GM19328 (cell line): ENCODE data around the gene SND1.
A peak's percentile ranks its signal among the peaks of the same experiment; 100 is the strongest.
"Not testable (repeated sequence)": the region's sequence is repeated elsewhere in the genome, so short reads cannot be mapped to it uniquely, and the experiment has no call there.

Experiments used
- ATAC-seq: cut with Tn5 transposase; IDR thresholded peaks from one replicate; pipeline ENCODE4 v1.9.1; 2021; ENCODE audit warnings: mild to moderate bottlenecking, moderate library complexity; ENCODE audit not compliant: unreplicated experiment

SND1 gene

DNA sequence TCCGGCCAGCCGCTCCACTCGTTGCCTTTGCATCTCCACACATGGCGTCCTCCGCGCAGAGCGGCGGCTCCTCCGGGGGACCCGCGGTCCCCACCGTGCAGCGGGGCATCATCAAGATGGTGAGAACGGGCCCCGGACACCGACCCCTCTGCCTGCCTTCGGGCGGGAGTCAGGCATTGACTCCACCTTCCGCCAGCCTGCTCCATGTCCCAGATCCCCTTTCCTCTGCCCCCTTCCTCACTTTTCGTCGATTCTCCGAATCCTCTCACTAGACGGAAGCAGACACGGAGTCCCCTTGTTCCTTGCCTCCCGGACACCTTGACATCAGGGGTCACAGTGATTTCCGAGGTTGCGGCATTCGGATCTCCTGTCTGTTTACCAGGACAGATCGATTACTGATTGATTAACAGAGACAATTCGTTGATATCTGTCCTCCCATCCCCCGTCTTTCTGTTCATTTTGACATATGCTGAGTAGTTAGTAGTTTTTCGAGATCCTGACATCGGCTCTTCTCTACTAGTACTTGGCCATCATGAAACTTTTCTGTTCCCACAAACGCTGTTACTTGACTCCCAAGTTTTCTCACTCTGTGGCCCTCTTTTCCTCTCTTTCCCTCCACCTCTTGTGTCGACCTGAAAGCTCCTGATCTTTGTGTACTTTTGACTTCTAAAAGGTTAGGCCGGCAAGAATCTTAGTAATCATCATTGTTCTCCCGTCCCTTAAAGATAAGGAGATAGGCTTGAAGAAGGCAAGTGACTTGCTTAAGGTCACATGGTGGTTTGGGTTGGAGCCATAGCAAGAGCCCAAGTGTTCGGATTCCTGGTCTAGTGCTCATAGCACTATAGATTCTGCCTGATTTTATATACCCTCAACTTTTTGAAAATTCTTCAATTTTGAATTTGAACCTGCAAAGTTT is 597 bp downstream of the SND1 start:
- peak; percentile 14 for ATAC-seq

DNA sequence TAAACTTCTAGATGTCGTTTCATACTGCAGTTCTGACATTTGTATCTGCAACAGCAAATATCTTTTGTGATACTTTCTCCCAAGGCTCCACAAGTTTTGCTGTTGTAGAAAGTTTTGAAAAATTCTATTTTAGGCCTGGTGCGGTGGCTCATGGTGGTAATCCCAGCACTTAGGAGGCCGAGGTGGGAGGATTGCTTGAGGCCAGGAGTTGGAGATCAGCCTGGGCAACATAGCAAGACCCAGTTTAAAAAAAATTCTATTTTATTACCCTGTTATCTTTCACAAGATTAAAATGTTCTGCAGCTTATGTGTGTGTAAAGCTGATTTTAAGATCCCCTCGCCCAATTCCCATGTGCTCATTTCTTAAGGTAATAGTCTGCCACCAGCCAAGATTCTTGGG is 1.4 kb downstream of the SND1 start:
- no peak for ATAC-seq

GRCh38 chr7:127654404-127655394 is 2.7 kb downstream of the SND1 start:
- ATAC-seq = no peak

DNA sequence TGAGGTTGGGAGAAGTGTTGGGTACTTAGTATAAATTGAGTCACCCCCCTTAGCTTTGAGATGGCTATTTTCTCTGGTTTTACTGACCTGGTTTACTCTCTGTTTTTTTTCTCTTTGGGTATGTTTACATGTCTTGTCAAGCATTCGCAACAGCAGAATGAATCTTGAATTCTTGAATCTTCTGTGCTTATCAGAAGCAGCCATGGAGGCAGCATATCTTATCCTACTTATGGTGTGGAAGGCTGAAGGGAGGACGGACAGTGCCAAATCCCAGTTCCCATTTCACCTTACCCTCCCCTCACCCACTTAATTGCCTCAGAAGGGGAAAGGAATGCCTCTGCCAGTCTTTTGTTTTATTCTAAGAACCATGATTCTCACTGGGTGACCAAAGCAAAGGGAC is 3.7 kb downstream of the SND1 start:
- no peak for ATAC-seq

DNA sequence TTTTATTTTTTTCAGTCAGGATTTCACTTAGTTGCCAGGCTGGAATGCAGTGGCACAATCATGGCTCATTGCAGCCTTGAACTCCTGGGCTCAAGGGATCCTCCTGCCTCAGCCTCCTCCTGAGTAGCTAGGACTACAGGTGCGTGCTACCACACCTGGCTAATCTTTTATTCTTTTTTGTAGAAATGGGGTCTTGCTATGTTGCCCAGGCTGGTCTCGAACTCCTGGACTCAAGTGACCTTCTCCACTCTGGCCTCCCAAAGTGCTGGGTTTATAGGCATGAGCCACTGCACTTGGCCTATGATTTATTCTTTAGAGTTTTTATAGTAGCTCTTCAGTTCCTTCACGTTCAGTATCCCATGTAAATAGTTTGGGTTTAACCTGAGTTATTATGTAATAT is 5.5 kb downstream of the SND1 start:
- ATAC-seq = no peak

DNA sequence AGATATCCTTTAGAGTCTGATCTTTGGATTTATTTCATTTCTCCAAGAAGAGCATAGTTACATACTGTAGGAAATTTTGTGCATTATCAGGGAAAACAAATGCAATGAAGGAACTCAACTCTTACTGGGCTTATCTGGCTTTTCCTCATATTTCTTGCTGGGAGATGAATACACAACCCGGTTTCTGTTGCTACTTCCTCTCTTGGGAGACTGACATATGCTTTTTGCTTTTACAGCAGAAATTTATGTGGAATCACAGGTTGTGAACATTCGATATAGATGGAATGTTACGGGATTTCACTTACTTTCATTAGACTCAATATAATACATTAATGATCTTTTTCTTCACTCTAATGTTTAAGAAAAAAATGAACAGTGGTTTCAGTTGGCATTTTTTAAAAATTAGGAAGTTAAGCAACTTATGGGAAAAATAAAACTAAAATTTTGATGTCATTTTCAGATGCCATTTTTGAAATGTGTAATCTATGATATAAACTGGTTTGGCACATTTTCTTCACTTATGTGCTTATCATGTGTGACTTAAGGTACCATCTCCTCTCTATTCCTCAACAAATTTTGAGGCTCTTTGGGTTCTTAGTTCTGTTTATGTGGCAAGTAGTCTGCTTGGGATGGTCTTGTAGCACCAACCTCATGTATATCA is 7.1 kb downstream of the SND1 start:
- no peak for ATAC-seq

- ATAC-seq = no peak
These were observed 13.9 kb downstream of the SND1 start for GRCh38 chr7:127665922-127666321.

DNA sequence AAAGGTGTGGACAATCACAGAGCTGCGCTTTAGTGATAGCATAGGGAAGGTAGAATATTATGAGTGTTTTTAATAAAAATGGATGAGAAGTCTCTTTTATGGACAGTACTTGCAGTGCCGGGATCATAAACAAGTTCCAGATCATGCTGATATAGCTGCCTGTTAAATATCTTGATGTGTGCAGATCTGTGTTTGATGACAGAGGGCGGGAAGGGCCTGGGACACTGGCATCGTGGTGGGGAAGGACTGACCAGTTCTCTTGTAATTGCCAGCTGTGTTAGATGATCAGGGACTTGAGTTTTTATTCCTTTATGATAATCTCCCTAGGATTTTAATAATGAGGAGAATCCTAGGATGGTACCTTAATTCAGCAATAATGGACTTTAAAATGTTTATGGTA is 14.6 kb downstream of the SND1 start:
- ATAC-seq = no peak

DNA sequence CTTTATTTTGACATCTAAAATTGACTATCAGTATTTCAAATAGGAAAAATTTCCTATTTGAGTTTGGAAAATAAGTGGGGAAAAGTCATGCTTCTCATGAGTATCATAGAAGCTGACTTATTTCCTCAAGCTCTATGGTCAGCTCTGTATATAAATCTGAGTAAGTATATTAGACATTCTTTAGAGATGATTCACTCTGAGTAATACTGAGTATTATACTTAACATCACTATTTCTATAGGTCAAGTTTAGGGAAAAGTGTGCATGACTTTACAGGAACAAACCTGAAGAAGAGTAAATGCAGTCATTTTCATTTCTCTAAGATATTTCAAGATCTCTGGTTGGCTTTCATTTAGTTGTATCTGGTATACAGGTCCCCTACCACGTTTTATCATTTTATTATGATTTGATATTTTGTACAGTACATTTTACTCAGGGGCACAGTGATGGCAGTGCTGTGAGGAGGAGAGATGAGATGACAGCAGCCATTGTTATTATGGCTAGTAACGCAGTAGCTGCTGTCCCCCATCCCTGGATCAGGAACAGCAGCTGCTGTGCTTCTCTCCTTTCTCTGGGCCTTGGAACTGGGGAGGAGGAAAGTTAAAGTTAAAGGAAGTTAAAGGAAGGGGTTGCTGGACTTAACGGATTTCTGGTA is 15.2 kb downstream of the SND1 start:
- ATAC-seq = no peak

- no peak for ATAC-seq
These were observed 16.0 kb downstream of the SND1 start for GRCh38 chr7:127667759-127668530.

GRCh38 chr7:127671341-127671740 is 19.3 kb downstream of the SND1 start:
- ATAC-seq = no peak

DNA sequence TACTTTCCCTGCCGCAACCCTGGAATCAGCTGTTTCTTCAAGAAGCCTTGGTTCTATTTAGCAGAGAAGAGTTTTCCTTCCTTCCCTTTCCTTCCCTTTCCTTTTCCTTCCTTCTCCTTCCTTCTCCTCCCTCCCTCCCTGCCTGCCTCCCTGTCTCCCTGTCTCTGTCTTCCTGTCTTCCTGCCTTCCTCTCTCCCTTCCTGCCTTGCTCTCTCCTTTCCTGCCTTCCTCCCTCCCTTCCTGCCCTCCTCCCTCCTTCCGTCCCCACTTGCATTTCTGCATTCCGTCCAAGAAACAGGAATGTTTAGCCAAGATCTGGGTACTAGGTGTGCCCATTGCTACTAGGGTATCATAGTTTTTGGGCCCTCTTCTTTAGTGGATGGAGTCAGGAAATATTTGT is 21.9 kb downstream of the SND1 start:
- ATAC-seq = no peak

DNA sequence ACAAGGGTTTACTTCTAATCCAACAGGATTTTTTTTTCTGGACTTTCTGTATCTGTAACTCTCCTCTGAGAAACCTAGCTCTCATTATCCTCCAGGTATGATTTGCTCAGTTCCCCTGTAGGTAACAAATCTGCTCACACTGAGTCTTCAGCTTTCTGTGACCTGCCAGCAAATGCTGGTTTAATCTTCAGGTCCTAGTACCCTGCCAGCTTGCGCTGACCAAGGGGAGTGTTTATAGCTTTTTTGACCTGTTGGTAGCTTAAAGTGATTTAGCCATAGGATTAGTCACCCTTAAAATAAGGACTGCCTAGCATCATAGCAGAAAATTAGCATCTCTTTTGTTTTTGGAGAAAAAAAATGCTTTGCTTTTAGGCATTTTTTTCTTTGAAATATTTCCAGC is 22.4 kb downstream of the SND1 start:
- no peak for ATAC-seq

GRCh38 chr7:127674923-127675322 is 22.9 kb downstream of the SND1 start:
- ATAC-seq = not testable (repeated sequence)

DNA sequence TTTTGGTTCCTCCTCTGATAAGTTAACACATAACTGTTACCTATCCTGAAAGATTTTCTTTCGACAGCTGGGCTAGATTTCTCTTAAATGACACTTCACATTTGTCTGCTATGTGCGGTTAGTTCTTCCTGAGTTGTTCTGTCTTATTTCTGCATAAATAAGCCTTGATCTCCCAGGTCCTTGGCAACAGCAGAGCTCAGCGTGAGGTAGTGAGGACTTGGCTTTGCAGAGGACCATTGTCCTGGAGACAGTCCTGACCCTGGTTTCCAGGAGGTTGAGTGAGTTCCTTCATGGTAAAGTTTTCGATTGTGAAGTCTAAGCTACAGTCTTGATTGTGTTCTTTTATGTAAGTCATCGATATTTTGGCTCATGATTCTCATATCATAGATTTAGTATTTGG is 23.7 kb downstream of the SND1 start:
- ATAC-seq = no peak

DNA sequence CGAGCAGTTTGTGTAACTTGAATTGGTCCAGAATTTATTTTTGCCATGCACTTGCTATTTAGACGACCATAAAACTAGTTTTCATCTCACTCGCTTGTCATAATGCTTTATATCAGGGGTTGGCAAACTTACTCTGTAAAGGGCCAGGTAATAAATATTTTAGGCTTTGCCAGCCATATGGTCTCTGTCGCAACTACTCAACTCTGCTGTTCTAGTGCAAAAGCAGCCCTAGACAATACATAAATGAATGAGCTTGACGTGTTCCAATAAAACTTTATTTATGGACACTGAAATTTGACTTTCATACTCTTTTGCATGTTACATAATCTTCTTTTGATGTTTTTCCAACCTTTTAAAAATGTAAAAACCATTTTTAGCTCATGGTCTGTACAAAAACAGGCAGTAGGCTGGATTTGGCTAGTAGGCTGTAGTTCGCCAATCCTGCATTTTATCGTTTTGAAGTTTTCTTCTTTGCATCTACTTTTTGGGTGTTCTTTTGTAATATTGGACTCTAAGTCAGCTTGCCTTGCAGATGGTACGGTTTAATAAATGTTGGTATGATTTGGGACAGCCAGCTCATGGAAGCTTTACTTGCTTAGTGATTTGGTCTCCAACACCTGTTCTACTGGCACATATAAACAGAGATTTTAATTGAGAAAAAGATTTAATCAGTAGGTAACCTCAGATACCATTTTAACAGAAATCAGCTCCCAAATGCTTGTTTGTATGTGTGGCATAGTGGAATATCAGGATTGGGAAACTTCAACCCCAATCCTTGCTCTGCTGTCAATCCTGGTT is 25.6 kb downstream of the SND1 start:
- no peak for ATAC-seq

DNA sequence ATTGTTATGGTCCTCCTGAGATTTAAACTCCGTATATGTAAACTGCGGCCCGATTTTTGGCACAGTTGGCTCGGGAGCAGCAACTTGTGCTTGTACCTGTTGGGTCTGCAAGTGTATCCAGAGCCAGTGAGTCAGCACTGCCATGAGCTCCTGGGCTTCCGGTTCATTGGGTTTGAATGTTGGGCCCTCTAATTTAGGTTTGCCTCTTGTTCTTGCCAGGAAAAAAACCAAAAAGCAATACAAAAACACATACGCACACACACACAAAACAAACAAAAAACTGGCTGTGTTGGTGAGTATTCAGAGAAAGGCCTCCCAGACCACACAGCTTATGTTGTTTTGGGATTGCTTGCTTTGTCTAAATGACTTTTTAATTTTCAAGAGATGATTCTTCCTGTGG is 26.3 kb downstream of the SND1 start:
- ATAC-seq = no peak

DNA sequence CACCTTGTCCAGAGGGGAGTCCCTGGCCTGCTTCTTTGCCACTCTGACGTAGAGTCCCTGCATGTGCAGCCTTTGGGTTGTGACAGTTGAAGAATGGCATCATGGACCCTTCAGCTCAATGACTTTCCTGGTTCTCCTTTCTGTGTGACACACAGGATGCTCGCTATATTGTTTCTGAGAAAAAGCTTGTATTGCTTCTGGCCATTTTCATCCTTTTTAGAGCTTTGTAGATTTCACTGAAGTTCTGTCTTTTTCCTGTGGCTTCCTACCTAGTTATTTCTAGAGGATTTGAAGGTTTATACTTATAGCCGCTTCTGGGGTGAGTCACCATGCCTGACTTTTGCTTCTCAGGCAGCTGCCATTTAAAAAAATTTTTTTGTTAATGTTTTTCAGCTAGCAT is 27.0 kb downstream of the SND1 start:
- no peak for ATAC-seq

- ATAC-seq = no peak
These were observed 29.0 kb downstream of the SND1 start for GRCh38 chr7:127680983-127681382.
